ENCODE results near the gene FABP6.

GRCh38 chr5:160229190-160229742 lies at the start of gene FABP6:
- TF ChIP-seq, protein P1, sequence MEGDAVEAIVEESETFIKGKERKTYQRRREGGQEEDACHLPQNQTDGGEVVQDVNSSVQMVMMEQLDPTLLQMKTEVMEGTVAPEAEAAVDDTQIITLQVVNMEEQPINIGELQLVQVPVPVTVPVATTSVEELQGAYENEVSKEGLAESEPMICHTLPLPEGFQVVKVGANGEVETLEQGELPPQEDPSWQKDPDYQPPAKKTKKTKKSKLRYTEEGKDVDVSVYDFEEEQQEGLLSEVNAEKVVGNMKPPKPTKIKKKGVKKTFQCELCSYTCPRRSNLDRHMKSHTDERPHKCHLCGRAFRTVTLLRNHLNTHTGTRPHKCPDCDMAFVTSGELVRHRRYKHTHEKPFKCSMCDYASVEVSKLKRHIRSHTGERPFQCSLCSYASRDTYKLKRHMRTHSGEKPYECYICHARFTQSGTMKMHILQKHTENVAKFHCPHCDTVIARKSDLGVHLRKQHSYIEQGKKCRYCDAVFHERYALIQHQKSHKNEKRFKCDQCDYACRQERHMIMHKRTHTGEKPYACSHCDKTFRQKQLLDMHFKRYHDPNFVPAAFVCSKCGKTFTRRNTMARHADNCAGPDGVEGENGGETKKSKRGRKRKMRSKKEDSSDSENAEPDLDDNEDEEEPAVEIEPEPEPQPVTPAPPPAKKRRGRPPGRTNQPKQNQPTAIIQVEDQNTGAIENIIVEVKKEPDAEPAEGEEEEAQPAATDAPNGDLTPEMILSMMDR (conservative IDR thresholded peaks at IDR 0.05; ENCODE audit: low read depth, low read length) = no peak
- no peak for TF ChIP-seq EZH2 (IDR thresholded peaks at IDR 0.05; ENCODE audit: low read length, unreplicated experiment)
- TF ChIP-seq EZH2phosphoT487 (IDR thresholded peaks at IDR 0.05; ENCODE audit: borderline replicate concordance, low read length) = no peak

All from PC-3 (cell line).